Posterior cingulate gyrus (tissue), 11 donors: ENCODE measurements around the gene AGXT.

Source experiments
- DNase-seq, 10 donors: peaks; one replicate each; pipeline versions ENCODE4 v3.0.0 to v3.0.0-alpha.2; 2020 to 2021; ENCODE audit warnings: mixed read lengths in 3 of 10
- intact Hi-C: fragments of 100-400 bp; cut with DNase I; formaldehyde crosslinking; loops from one replicate; pipeline ENCODE4 v1.15.1; 2023

The AGXT gene

GRCh38 chr2:240868286-240869108 lies at the start of gene AGXT:
Gene AGXT, plus strand, starts transcription at chr2:240868824. Its CDS starts 42 bp downstream, at chr2:240868866.
- intact Hi-C loops: no loop called here
- DNase-seq: peak in 2 of 10 donors; percentile 55 to 76

- intact Hi-C loops: no loop called here
- DNase-seq: peak in 4 of 10 donors; percentile 50 to 88 (median 82)
Measured at GRCh38 chr2:240819126-240819857, 49.3 kb upstream of the AGXT start.

- intact Hi-C loops: loop anchor here (10.0 kb wide), 1 partner anchor 255 kb away; the partner anchor contains the start of genes DUSP28 and RNPEPL1
- DNase-seq: peak; percentile 82 to 99 (median 96)
Measured at GRCh38 chr2:240819858-240820606, 48.6 kb upstream of the AGXT start, which contains the start of gene KIF1A. Gene KIF1A, minus strand, starts transcription at chr2:240820219. Its CDS starts 22,467 bp downstream, at chr2:240797752.

DNA sequence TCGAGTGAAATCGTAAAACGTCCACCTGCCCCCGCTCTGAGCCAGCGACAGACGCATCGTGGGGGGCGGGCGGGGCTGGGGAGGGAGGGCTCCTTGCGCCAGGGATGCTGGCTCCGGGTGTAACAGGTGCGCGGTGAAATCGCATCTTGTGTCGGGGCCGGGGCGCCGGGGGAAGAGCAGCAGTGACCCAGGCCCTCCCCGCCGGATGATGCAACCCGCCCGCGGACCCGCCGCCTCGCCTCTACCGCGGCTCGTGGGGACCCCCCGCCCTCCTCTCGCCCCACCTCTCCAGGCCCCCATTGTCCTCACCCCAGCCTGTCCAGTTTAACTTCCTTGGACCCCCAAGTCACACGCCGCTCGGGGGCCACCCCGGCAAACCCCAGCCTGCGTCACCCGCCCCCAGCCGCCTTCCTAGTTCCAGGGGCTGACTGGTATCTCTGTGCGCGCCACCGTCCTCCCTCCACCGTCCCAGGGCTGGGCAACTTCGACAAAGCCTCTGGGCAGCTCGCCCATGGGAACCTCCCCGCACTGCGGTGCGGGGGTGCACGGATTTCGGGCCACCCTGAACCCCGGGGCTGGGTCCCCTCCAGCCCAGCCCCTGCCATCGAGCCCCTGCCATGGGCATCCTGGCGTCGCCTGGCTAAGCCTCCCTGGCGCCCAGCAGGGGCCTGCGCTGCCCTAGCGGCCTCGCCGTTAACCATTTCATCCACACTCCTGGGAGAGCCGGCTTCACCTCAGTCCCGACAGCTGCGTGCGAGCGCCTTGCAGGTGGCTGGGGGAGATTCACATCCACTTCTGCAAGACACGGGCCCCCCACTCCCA lies 47.8 kb upstream of the AGXT start:
- intact Hi-C loops: loop anchor here (10.0 kb wide), 1 partner anchor 256 kb away; the partner anchor contains the start of genes DUSP28 and RNPEPL1
- peak; percentile 48 to 94 (median 62) for DNase-seq

- intact Hi-C loops: loop anchor here (10.0 kb wide), 1 partner anchor 257 kb away; the partner anchor contains the start of genes DUSP28 and RNPEPL1
Measured at GRCh38 chr2:240821429-240821778, 47.2 kb upstream of the AGXT start.

DNA sequence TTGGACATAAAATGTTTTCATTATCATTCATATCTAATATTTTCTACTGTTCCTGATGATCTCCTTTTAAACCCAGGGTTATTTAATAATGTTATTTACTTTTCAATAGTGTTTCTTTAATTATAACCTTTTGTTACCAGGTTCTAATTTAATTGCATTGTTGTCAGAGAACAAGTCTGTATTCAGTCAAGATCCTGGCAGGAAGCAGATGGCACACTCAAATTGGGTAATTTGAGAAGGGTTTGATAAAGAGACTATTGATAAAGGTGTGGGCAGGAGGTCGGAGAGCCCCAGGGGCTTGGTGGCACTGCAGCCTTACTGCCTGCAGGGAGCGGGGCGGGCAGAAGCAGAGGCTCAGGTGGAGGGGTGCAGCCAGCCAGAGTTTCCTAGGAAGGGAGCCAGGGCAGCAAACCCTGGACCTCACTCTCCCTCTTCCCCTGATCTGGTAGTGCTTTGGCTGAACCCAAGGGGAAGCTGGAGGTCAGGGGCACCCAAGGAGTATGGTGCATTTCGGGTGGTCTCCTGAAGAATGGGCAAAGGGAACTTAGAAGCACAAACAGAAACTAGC lies 46.3 kb upstream of the AGXT start:
- intact Hi-C loops: loop anchor here (10.0 kb wide), 1 partner anchor 258 kb away; the partner anchor contains the start of genes DUSP28 and RNPEPL1
- DNase-seq: peak in 1 of 10 donors; percentile 47

More at GRCh38 chr2:240821429-240821778, 47.2 kb upstream of the AGXT start:
- no peak for DNase-seq

DNA sequence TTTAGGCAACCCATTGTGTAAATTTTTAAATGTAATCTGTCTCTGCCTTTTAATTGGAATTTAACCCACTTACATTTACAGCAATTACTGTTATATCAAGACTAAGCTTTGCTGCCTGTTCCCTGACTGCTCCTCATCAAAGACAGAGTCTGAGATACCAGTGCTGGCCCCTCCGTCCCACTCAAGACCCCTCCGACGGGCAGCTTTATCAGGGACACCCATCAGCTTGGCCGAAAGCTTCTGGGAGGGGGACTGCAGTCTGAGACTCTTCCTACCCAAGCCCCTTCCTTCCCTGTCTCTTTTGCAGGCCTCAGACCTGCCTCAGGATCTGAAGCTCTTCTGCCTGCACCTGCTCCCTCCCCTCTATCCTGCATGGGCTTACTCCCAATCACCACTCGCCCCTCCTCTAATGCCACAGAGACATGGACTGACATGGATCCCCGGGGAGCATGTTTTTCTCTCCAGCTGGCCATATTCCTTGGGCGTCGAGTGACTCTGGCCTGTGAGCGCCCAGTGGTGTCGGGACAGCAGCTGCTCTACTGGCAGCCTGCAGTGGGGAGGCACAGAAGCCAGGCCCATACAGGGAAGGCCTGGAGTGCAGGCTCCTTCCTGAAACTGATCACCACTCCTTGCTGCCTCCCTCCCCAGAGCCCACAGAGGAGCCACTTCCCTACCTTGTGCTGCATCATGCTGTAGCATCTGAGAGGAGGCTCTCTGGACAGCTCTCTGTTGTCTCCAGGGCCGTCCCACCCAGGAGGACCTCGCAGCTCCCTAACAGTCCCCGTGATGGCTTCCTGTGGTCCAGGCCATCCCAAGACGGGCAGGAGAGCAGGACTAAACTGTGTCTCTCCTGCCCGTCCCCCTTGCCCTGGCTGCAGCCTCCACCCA lies 44.9 kb upstream of the AGXT start:
- intact Hi-C loops: loop anchor here (10.0 kb wide), 1 partner anchor 259 kb away; the partner anchor contains the start of genes DUSP28 and RNPEPL1
- DNase-seq: peak in 1 of 10 donors; percentile 67

GRCh38 chr2:240825476-240825875 lies 43.1 kb upstream of the AGXT start:
- intact Hi-C loops: loop anchor here (10.0 kb wide), 1 partner anchor 261 kb away; the partner anchor contains the start of genes DUSP28 and RNPEPL1
- peak in 1 of 10 donors; percentile 55 for DNase-seq

GRCh38 chr2:240831594-240832204 lies 36.9 kb upstream of the AGXT start:
- peak in 2 of 10 donors; percentile 86 to 87 for DNase-seq
- intact Hi-C loops: no loop called here

GRCh38 chr2:240832205-240832727 lies 36.4 kb upstream of the AGXT start:
- peak; percentile 89 to 100 (median 98) for DNase-seq
- intact Hi-C loops: no loop called here

GRCh38 chr2:240832921-240833494 lies 35.6 kb upstream of the AGXT start:
- DNase-seq: peak in 3 of 10 donors; percentile 50 to 88 (median 88)
- intact Hi-C loops: no loop called here

- peak in 2 of 10 donors; percentile 62 to 79 for DNase-seq
- intact Hi-C loops: no loop called here
Measured at GRCh38 chr2:240833724-240834285, 34.8 kb upstream of the AGXT start.

DNA sequence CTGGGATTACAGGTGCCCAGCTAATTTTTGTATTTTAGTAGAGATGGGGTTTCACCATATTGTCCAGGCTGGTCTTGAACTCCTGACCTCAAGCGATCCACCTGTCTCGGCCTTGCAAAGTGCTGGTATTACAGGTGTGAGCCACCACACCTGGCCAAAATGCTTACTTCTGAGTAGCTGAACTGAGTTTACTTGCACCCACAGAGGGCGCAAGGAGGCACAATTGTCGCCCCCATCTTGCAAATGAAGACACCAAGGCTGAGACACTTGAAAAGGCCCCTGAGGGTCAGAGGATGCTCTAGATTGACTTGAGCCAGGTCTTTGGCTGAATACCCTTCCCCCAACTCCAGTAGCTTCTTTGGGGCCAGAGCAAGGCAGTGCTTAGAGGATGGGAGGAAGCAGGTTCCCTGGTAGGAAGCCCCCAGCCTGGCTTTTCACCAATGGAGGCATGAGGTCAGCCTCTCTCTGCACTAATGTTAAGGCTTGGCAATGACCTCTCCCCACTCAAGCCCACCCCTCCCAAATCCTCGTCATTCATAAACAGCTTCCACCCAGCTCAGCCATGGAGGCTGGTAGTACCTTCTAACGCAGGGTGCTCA lies 34.1 kb upstream of the AGXT start:
- no peak for DNase-seq
- intact Hi-C loops: no loop called here

DNA sequence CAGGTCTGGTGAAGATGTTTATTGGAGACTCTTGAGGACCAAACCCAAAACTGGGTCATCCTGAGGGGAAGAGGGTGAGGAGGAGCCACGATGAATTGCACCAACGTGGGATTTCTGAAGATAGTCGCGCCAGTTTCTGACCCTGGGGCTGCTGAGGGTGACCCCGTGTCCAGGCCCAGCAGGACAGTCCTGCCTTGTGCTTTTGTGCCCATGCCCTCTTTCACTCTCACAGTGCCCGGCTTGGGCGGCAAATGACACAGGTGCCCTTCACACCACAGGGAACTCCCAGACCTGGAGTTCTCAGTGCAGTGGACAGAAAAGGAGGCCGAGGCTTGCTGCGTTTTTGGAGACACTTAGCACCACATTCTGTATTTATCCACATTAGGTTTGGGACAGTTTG lies 33.1 kb upstream of the AGXT start:
- intact Hi-C loops: no loop called here
- peak in 3 of 10 donors; percentile 32 to 66 (median 35) for DNase-seq

DNA sequence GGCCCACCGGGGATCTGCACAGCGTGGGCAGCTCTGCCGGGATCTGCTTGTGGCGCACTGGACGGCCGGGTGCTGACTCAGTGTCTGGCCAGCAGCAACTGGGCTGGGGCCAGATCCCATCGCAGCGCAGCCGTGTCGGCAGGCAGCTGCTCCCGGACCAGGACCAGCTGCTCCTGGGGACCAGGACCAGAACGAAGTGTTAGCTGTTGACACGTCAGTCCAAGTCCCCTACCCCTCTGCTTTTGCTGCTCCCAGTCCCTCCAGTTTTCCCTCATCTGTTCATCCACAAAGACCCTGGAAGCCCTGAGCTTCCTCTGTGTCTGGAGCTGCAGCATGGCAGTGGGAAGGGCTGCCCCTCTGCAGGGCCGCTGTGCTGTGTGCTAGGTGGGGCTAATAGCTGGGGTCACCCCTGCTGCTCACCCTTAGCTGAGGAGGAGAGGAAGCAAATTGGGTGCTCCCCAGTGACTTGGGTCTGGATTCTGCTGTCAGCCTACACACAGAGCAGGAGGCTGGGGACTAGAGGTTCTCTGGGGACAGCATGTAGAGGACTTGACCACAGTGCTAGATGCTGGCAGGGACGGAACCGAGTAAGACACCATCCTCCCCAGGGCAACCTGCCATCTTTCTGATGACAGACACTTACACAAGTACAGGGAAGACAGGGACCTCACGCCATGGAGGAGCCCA lies 31.7 kb upstream of the AGXT start:
- intact Hi-C loops: no loop called here
- peak; percentile 55 to 96 (median 68) for DNase-seq
